Stimulated activated CD4-positive, alpha-beta T cell treated with anti-CD3 and anti-CD28 coated beads, Interleukin-15, amount 100 ng/mL, for 24 hours (primary cell): ENCODE data around the gene EFHD2.
"Not testable (repeated sequence)": the region's sequence is repeated elsewhere in the genome, so short reads cannot be mapped to it uniquely, and the experiment has no call there.

Source experiments
- DNase-seq: peaks from one replicate; pipeline ENCODE4 v3.0.0-alpha.2; 2020

EFHD2 gene

DNA sequence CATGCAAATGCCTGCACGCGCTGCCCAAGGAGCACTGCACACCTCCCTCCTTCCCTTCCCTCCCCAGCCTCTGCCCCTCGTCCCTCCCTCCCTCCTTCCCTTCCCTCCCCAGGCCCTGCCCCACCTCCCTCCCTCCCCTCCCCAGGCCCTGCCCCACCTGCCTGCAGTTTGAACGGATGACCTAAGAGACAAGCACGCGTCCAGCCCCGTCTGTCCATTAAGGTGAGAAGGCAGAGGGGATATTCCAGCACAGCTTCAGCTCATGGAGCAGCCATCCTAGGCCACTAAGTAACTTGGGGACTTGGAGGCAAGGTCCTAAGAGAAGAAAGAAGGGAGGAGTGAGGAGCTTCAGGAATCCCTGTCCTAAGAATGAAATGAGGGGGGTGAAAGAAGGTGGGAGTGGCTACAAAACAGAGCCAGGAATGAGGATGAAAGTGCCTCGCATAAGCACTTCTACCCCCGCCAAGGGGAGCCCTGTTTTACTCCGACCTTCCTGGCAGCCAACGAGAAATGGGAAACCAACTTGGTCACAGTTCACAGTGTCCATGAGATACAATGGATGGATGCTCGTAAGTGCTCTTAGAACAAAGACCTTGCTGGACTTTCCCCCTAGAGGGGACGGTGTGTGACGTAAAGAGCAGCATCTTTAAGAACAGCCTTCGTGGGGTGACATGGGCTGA lies 21.3 kb upstream of the EFHD2 start:
- no peak for DNase-seq

DNA sequence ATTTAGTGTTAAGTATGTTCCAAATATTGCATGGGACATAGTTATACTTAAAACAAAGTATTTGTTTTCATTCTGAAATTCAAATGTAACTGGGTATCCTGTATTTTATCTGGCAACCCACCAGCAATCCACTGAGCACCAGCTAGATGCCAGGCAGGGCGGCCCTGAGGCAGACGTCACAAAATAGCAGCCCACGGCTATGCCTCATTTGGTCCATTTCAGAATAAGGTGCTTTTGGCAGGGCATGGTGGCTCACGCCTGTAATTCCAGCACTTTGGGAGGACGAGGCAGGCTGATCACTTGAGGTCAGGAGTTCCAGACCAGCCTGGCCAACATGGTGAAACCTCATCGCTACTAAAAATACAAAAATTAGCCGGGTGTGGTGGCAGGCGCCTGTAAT lies 19.9 kb upstream of the EFHD2 start:
- not testable (repeated sequence) for DNase-seq

DNA sequence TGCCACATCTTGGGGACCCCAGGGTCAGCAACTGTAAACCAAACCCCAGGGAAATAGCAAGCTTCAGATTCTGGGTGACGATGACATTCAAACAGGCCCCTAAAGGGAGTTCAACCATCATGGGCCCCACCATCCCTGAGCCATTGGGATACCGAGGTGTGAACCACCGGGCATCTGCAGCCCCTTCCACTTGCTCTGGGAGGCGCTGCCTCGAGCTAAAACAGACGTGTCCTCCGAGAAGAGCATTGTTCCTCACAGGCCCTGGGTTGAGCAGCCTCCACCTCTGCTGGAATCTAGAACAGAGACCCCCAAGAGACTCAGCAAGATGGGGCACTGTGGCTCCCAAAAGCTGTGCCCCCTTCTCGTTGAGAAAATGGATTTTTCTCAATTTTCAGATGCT lies 19.0 kb upstream of the EFHD2 start:
- DNase-seq = no peak

DNA sequence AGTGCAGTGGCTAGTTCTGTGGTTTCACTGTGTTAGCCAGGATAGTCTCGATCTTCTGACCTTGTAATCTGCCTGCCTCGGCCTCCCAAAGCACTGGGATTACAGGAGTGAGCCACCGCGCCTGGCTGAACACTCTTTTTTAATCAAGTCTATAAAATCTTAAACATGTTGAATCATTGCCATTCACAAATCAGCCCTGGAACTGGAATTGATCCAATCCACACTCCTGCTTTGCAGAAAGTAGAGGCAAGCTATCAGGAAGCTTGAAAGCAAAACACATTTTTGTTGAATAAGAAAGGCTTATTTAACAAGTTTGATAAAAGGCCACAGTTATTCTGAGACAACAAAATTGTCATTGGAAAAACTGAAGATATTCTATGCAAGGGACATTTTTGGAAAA lies 18.3 kb upstream of the EFHD2 start:
- no peak for DNase-seq

GRCh38 chr1:15393475-15394257 lies 16.0 kb upstream of the EFHD2 start:
- no peak for DNase-seq

- no peak for DNase-seq
Measured at GRCh38 chr1:15394258-15394690, 15.4 kb upstream of the EFHD2 start.

- DNase-seq = no peak
Measured at GRCh38 chr1:15397236-15397635, 12.5 kb upstream of the EFHD2 start.

DNA sequence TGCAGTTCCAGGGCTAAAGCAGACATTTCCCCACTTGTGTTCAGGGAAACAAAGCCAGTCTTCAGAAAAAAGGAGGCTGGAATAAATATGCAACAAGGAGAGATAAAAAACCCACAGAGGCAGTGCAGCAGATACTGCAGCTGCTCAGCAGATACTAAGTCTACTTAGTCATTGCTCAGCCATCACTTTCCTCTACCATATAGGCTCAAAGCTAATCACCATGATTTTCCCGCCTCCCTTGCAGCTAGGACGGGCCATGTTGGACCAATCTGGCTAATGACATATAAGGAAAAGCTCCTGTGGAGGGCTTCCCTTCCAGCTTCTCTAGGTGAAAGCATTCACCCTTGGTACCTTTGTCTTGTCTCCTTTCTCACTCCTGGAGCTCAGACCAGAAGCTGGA lies 10.0 kb upstream of the EFHD2 start:
- DNase-seq = no peak

DNA sequence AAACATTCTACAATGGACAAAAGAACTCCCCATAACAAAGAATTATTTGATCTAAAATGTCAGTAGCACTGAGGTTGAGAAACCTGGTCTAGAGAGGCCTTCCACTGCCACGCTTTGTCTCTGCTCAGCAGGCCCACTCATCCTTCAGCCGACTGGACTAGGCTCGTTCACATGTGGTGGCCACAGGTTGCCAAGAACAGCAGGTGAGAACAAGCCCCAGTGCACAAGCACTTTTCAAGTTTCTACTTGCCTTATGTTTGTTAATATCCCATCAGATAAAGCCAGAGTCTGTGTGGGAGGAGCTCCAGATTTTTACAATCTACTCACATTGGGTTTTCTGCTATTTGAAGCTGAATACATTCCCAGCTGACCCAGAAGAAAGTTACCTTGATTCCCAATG lies 9.1 kb upstream of the EFHD2 start:
- DNase-seq = no peak

DNA sequence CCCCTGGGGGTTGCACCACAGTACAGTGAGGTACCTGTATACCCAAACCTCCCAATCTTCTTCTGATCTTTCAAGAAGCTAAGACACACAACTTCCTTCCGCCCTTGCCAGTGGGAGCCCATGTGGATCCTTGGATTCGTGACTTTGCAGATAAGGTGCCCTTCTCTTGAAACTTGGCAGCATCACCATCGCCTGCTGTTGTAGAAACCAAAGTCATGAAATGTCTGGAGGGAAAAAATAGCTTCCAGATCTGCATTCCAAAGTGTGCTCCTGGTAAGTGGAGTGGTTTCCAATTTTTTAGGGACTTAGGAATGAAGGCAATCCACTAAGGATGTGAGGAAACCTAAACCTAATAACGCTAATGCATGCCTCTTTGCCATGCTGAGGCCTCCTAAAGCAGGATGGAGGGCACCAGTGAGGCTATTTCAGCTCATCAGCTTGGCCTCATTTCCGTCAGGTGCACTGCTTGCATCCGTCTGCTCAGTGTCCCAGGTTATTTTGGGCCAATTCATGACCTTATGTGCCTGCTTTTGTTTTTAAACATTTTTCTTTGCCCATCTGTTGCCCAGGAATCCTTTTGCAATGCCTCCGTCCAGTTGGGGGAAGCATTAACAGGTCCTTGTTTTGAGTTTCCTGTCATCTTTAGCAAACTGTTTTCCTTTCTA lies 8.2 kb upstream of the EFHD2 start:
- DNase-seq = no peak

DNA sequence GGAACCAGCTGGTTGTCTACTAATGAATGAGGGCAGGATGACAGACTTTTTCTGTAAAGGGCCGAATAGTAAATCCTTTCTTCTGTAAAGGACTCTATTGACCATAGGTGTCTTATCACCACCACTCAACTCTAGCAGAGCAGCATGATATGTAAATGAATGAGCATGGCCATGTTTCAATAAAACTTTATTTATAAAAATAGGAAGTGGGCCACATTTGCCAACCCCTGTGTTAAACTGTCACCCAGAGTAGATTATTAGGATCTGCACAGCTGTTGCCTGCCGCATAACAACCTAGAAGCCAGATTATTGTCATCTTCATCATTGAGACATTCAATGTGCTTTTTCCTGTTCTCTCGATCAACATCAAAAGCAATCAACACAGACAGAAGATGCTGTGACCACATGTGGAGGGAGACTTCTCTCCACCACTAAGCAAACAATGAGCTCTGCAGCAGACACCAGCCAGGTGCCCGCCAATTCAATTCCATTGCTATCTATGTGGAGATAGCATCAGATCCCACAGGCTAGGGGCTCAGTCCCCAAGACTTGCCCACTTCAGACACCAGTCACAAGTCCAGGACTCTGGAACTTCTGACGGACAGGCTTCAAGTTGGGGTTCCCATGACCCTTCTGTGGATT lies 6.8 kb upstream of the EFHD2 start:
- DNase-seq = no peak

- no peak for DNase-seq
Measured at GRCh38 chr1:15403962-15404580, 5.6 kb upstream of the EFHD2 start.

- no peak for DNase-seq
Measured at GRCh38 chr1:15405106-15405850, 4.4 kb upstream of the EFHD2 start.

- no peak for DNase-seq
Measured at GRCh38 chr1:15406614-15407559, 2.8 kb upstream of the EFHD2 start.

DNA sequence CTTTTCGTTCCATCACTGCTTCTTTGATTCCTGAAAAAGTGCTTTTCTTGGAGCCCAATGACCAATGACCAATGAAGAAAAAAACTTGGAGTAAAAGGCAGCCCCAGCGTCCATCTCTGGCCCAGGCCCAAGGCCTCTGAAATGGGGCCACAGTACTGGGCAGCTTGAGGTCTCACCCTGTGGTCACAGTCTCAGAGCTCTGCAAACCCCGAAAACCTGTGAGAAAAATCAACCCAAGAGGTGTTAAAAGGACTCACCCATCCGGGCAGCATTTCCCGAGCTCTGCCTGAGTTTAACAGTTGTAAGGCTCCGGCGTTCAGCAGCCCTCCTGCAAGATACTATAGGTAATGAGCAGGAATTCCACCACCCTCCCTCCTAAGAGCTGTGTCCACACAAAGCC lies 2.1 kb upstream of the EFHD2 start:
- DNase-seq = no peak

DNA sequence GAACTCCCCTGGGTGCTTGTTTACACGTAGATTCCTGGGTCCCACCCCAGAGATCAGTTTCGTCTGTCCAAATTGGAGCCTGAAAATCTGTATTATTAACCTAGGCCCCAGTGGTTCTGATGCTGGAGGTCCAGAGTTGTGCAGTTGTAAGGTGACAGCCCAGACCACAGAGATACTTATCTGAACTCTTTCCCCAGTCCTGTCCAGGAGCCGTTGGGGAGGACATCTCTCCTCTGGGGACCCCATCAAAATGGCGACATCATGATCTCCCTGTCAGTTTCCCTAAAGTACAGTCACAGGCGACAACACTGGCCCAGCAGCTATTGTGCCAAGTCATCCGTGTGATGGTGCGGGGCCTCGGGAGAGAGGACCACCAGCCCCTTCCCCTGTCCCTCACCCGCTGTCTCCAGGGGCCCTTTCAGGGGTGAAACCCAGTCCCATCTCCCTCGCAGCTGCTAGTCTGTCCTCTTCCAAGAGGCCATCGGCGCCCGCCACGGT lies 749 bp upstream of the EFHD2 start:
- DNase-seq = no peak

DNA sequence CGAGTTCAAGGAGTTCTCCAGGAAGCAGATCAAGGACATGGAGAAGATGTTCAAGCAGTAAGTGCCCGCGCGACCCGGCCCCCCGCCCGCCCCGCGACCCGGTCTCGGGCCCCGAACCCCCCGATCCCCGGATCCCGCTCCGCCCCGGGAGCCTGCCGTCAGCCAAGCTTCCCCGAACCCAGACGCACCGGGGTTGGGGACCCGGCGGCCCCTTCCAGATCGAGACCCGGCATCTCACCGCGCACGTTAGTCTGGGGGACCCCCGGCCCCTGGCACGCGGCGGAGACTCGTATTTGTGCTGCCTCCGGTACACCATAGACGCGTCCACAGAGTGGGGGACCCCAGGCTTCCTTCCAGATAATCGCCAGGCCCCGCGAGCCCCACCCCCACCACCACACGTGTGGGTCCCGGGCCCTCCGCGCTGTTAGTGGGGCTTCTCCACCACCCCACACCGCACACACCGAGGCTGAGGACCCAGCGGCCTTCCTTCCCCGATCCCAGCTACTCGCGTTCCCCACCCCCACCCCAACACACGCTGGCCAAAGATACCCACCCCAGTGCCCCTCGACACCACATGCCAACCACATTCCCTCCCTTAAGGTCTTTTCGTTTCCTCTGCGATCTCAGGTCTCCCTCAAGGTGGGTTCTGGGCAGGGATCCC lies 665 bp downstream of the EFHD2 start:
- peak; percentile 38 for DNase-seq

GRCh38 chr1:15410884-15411245 lies 1.2 kb downstream of the EFHD2 start:
- DNase-seq = peak; percentile 37

DNA sequence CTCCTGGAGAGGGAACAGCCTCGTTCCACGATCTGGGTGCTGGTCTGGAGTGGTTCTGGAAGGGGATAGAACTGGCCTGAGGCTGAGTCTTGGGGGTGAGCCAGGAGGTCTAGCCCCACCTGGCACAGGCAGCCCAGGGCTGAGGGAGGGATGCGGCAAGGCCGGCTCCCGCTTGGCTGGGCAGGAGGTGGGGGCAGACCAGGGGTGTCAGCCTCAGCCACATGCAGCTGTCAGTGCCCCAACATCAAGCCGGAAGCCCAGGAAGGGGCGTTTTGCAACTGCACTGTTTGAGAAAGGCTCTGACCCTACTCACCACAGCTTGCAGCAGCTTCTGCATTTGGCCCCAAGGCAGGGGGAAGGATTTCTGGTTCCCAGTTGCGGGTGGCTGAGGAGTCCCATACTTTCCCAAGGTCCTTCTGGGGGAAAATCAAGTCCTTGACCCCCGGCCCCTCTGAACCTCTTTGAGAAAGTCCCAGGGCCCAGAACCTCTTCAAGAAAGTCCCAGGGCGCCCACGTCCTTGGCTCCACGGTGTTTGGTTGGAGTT lies 2.0 kb downstream of the EFHD2 start:
- peak; percentile 57 for DNase-seq

DNA sequence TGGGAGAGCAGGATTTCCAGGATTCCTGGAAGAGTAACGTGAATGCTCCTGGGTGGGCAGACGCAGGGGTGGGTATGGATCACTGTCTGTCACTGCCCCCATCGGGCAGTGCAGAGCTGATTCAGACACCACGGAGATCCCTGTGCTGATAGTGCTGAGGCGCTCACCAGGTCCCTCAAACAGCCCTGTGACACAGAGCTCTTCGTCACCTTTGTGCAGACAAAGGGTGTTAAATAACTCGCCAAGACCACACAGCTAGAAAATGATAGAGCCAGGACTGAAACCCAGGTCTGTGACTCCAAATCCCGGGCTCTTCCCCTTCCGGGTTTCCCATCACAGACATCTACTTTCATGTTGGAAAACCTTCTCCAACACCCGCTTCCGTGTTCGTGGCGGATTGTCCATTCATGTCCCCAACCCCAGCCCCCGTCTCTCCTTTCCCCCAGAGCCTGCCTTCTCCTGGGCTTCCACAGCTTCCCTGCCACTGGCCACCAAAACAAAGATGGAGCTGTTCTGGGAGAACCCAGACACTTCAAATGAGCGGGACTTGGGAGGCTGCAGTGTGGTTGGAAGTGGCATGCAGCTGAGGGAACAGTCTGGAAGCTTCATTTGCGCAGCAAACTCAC lies 2.6 kb downstream of the EFHD2 start:
- peak; percentile 61 for DNase-seq
